AG10803 (cell line): ENCODE data around the gene ATP5PF.
A peak's percentile ranks its signal among the peaks of the same experiment; 100 is the strongest.
"Not testable (repeated sequence)": the region's sequence is repeated elsewhere in the genome, so short reads cannot be mapped to it uniquely, and the experiment has no call there.

ENCODE experiments used
- DNase-seq: peaks from one replicate; pipeline ENCODE4 v3.0.0; 2010; ENCODE audit warnings: low read depth
- H3K4me3 ChIP-seq: 2 replicates; pipeline ENCODE4 v1.5.1; 2011; ENCODE audit warnings: mild to moderate bottlenecking, low read length, control low read depth
- CTCF ChIP-seq: conservative IDR thresholded peaks from 2 replicates; pipeline ENCODE4 v1.5.1; 2011; ENCODE audit warnings: mild to moderate bottlenecking, low read length, control low read depth, inconsistent platforms

ATP5PF gene

GRCh38 chr21:25734904-25735645 is at the start of gene ATP5PF, which contains the start of gene GABPA:
ATP5PF (minus strand) TSS chr21:25734904; CDS start chr21:25729794, 5,110 bp downstream.
GABPA (plus strand) TSS chr21:25734972; CDS start chr21:25741599, 6,627 bp downstream.
- H3K4me3 ChIP-seq = peak within 1 kb of the TSS; percentile 81
- TF ChIP-seq CTCF = 0 out of 2 replicates have a peak, but pooled peaks have one; percentile 2
- DNase-seq = peak; percentile 99

- not testable (repeated sequence) for H3K4me3 ChIP-seq, DNase-seq
These were observed 43.6 kb upstream of the ATP5PF start for GRCh38 chr21:25778126-25778875.

GRCh38 chr21:25776440-25776839 is 41.7 kb upstream of the ATP5PF start:
- no peak overlapping the region for H3K4me3 ChIP-seq
- no peak for TF ChIP-seq CTCF
- DNase-seq = no peak

- no peak for DNase-seq
- H3K4me3 ChIP-seq = no peak overlapping the region
- TF ChIP-seq CTCF = no peak
These were observed 38.0 kb upstream of the ATP5PF start for GRCh38 chr21:25772686-25773085.

GRCh38 chr21:25767921-25768320 is 33.2 kb upstream of the ATP5PF start:
- no peak for TF ChIP-seq CTCF
- no peak overlapping the region for H3K4me3 ChIP-seq
- no peak for DNase-seq

GRCh38 chr21:25764065-25764464 is 29.4 kb upstream of the ATP5PF start:
- TF ChIP-seq CTCF = no peak
- DNase-seq = no peak
- H3K4me3 ChIP-seq = no peak overlapping the region

GRCh38 chr21:25760677-25761076 is 26.0 kb upstream of the ATP5PF start:
- no peak overlapping the region for H3K4me3 ChIP-seq
- DNase-seq = no peak
- no peak for TF ChIP-seq CTCF
